IPS-15b (cell line): Measurements from ENCODE around the gene SSTR1.

Experiments
- H3K27me3 ChIP-seq: one replicate; pipeline ENCODE4 v1.6.1; 2013; ENCODE audit warnings: low read length; ENCODE audit not compliant: control insufficient read depth, insufficient read depth
- H3K36me3 ChIP-seq: one replicate; pipeline ENCODE4 v1.6.1; 2013; ENCODE audit warnings: low read length; ENCODE audit not compliant: control insufficient read depth, insufficient read depth
- H3K4me1 ChIP-seq: one replicate; pipeline ENCODE4 v1.6.1; 2013; ENCODE audit warnings: mild to moderate bottlenecking, low read length; ENCODE audit not compliant: control insufficient read depth, insufficient read depth
- H3K4me3 ChIP-seq: one replicate; pipeline ENCODE4 v1.5.1; 2013; ENCODE audit warnings: low read depth, low read length
- H3K9ac ChIP-seq: one replicate; pipeline ENCODE4 v1.6.1; 2013; ENCODE audit warnings: low read depth, mild to moderate bottlenecking, low read length
- H3K9me3 ChIP-seq: one replicate; pipeline ENCODE4 v1.6.1; 2013; ENCODE audit warnings: mild to moderate bottlenecking, low read length; ENCODE audit not compliant: control insufficient read depth, insufficient read depth

Gene SSTR1

DNA sequence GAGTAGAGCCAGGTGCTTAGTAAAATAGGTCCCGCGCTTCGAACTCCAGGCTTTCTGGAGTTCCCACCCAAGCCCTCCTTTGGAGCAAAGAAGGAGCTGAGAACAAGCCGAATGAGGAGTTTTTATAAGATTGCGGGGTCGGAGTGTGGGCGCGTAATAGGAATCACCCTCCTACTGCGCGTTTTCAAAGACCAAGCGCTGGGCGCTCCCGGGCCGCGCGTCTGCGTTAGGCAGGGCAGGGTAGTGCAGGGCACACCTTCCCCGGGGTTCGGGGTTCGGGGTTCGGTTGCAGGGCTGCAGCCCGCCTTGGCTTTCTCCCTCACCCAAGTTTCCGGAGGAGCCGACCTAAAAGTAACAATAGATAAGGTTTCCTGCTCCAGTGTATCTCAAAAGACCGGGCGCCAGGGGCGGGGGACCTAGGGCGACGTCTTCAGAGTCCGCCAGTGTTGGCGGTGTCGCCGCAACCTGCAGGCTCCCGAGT, 3.6 kb downstream of the SSTR1 start:
- peaks cover 97% of the 10 kb centered on the region for H3K27me3 ChIP-seq
- H3K4me3 ChIP-seq, result peak overlapping the region; percentile 62
- peaks cover 15% of the 10 kb centered on the region for H3K4me1 ChIP-seq
- no peaks in the 10 kb centered on the region for H3K36me3 ChIP-seq
- no peak overlapping the region for H3K9ac ChIP-seq
- H3K9me3 ChIP-seq, result no peaks in the 10 kb centered on the region

DNA sequence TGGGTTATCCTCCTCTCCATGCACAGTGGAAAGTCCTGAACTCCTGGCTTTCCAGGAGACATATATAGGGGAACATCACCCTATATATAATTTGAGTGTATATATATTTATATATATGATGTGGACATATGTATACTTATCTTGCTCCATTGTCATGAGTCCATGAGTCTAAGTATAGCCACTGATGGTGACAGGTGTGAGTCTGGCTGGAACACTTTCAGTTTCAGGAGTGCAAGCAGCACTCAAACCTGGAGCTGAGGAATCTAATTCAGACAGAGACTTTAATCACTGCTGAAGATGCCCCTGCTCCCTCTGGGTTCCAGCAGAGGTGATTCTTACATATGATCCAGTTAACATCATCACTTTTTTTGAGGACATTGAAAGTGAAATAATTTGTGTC, 4.4 kb downstream of the SSTR1 start:
- no peaks in the 10 kb centered on the region for H3K36me3 ChIP-seq

DNA sequence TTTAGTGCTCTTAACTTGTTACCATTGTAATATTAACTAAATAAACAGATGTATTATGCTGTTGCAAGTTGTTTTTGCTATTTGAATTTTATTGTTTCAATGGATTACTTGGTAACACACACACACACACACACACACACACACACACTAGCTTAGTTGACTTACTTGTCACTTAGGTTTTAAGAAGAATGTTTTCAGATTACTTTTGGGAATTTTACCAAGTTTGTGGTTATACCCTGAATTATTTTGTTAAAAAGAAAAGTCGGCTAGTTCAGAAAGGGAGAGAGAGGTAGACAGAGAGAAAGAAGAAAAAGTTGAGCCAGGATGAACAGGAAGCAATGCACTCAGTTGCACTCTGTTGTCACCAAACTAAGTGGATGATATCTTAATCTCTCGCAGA, 5.3 kb downstream of the SSTR1 start:
- Histone ChIP-seq H3K27me3 (peaks cover 97% of the 10 kb centered on the region), H3K36me3 (no peaks in the 10 kb centered on the region), H3K9ac (no peak overlapping the region), H3K9me3 (no peaks in the 10 kb centered on the region), H3K4me3 (no peak overlapping the region), H3K4me1 (peaks cover 10% of the 10 kb centered on the region)

More for the DNA sequence above, 4.4 kb downstream of the SSTR1 start:
- Histone ChIP-seq H3K9me3 (no peaks in the 10 kb centered on the region), H3K27me3 (peaks cover 97% of the 10 kb centered on the region), H3K4me3 (peak overlapping the region; percentile 62), H3K4me1 (peaks cover 15% of the 10 kb centered on the region), H3K9ac (no peak overlapping the region)

DNA sequence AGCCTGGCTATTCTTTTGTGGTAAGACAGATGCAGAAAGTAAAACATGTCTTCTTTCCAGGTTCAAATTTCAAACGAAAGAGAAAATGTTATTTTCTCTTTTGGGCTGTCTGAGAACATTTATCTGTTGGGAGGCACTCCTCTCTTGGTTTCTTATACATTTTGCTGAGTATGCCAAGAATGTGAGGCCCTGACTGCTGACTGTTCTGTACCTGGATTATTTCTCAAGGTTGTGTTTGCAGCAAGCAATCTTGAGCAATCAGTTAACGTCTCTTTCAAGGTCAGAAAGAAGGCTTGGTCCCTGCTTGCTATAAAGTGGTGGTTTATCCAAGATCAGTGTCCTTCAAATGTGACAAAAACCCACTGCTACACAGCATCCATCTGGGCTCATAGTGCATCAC, 9.8 kb downstream of the SSTR1 start:
- no peak overlapping the region for H3K9ac ChIP-seq
- H3K9me3 ChIP-seq, result no peaks in the 10 kb centered on the region
- H3K4me1 ChIP-seq, result peaks cover 14% of the 10 kb centered on the region
- no peak overlapping the region for H3K4me3 ChIP-seq
- H3K27me3 ChIP-seq, result peaks cover 77% of the 10 kb centered on the region
- no peaks in the 10 kb centered on the region for H3K36me3 ChIP-seq

DNA sequence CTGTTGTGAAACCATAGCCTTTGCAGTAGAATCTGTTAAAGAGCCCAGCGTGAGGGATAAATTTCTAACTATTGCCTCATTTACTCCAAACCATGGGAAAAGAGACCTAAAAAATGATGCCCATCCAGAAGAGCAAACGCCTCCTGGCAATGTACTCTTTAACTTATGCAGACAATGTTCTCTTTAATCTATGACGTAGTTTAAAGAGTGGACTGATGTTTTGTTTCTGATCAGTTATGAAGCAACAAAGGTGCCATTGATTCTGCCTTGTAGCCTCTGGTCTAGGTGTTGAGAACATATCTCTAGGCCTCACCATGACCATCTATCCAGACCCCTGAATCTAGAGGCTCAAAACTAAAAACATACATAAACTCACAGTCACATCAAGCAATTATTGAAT, 13.4 kb downstream of the SSTR1 start:
- H3K4me1 ChIP-seq, result peaks cover 10% of the 10 kb centered on the region
- no peak overlapping the region for H3K4me3 ChIP-seq
- H3K9me3 ChIP-seq, result no peaks in the 10 kb centered on the region
- no peaks in the 10 kb centered on the region for H3K36me3 ChIP-seq
- no peak overlapping the region for H3K9ac ChIP-seq
- H3K27me3 ChIP-seq, result peaks cover 47% of the 10 kb centered on the region

DNA sequence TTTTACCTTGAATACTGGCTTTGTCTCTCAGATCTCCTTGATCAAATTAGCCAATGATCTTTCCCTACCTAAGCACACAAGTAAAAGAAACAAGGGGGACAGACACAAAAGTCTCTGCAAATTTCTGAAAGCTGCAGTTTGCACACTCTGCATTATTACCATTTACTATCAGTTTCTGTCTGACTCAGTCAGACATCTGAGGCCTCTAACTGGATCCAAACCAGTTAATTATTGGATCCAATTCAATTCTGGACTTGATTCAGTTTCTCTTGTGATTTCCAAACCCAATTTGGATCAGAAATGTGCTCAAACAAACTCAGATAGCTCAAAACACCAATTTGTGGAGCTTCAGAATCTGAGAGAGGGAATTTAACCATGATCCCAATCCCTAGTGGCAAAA, 16.6 kb downstream of the SSTR1 start:
- Histone ChIP-seq H3K9ac (no peak overlapping the region), H3K27me3 (peaks cover 27% of the 10 kb centered on the region), H3K4me3 (no peak overlapping the region), H3K4me1 (peaks cover 10% of the 10 kb centered on the region), H3K9me3 (no peaks in the 10 kb centered on the region), H3K36me3 (no peaks in the 10 kb centered on the region)

DNA sequence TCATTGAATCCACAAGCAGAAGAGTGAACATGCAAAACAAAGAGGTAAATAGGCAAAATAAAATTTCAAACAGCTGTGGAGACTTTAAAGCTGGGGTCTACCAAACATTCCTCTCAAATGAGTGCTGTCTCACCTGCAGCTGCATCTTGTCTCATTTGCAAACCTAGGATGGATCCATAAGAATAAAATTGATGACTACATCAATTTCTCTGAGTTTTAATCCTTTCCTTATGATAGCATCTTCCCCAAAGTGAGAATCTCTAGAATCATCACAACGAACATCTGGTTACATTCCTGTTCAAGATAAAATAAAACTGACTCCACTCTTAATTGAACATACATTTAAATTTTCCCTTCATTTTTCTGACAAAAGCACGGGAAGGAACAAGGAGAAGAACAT, 18.2 kb downstream of the SSTR1 start:
- Histone ChIP-seq H3K27me3 (peaks cover 16% of the 10 kb centered on the region), H3K4me3 (no peak overlapping the region), H3K9me3 (no peaks in the 10 kb centered on the region), H3K36me3 (no peaks in the 10 kb centered on the region), H3K9ac (no peak overlapping the region), H3K4me1 (peaks cover 7% of the 10 kb centered on the region)

DNA sequence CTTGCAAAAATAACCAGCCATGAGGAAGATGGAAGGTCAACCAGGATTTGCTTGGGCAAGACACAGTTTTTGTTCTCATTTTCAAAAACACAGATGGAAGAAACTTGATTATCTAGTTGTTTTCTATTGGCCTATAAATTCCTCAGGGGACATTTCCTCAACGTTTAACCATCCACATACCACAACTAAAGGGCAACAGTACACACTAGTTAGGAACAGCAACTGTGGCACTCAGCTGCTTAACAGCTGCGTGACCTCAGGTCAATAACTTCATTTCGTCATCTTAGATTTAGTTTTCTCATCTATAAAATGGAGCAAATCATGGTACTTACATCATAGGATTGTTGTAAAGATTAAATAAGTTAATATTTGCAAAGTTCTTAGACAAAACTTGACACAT, 18.7 kb downstream of the SSTR1 start:
- Histone ChIP-seq H3K9me3 (no peaks in the 10 kb centered on the region), H3K27me3 (peaks cover 20% of the 10 kb centered on the region), H3K36me3 (no peaks in the 10 kb centered on the region), H3K9ac (no peak overlapping the region), H3K4me3 (no peak overlapping the region), H3K4me1 (peaks cover 2% of the 10 kb centered on the region)

DNA sequence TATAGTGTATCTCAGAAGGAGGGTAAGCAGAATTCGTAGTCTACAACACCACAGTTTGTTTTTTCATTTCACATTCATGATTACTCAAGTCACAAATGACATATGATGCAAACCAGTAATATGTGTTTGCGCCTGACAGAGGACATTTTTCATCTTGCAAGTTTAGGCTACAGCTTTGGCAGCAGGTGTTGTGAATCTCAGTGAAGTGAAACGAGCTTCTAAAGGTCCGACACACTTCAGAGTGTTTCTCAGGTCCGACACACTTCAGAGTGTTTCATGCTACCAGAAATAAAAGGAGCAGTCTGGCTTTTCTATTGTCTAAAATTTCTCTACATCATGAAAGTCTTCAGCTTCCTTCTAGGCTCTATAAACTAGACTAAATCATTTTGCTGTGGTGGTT, 25.5 kb downstream of the SSTR1 start:
- Histone ChIP-seq H3K9me3 (no peaks in the 10 kb centered on the region), H3K9ac (no peak overlapping the region), H3K36me3 (no peaks in the 10 kb centered on the region), H3K4me1 (no peaks in the 10 kb centered on the region), H3K4me3 (no peak overlapping the region), H3K27me3 (peaks cover 45% of the 10 kb centered on the region)

DNA sequence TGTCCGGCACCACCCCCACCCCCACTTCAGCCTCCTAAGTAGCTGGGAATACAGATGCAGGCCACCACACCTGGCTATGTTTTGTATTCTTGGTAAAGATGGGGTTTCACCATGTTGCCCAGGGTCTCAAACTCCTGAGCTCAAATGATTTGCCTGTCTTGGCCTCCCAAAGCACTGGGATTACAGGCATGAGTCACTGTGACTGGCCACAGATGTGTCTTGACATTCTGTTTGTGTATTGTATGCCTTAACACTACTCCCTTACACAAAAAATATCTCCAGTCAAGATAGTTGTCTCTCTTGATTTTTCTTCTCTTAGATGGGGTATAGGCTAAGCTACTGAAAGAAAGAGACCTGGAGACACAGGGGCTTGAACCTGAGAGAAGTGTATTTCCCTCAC, 30.6 kb downstream of the SSTR1 start:
- Histone ChIP-seq H3K4me1 (no peaks in the 10 kb centered on the region), H3K27me3 (peaks cover 61% of the 10 kb centered on the region), H3K9ac (no peak overlapping the region), H3K4me3 (no peak overlapping the region), H3K9me3 (no peaks in the 10 kb centered on the region), H3K36me3 (no peaks in the 10 kb centered on the region)

DNA sequence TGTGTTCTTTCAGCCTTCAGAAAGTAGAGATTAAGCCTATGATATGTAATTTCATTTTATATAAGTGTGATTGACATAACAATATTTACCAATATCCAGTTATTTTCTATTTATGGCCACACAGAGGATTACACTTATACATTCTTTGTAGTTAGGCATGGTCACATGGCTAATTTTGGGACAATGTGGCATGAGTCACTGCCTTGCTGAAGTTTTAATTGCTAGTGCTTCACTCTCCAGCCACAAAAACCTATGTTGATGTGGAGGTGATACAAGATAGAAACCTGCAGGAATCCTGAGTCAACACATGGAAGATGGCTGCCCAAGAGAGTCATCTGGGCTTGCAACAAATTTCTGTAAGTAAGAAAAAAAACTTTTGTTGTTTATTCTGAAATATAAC, 31.2 kb downstream of the SSTR1 start:
- Histone ChIP-seq H3K9ac (no peak overlapping the region), H3K9me3 (no peaks in the 10 kb centered on the region), H3K4me1 (no peaks in the 10 kb centered on the region), H3K36me3 (no peaks in the 10 kb centered on the region), H3K4me3 (no peak overlapping the region), H3K27me3 (peaks cover 62% of the 10 kb centered on the region)

DNA sequence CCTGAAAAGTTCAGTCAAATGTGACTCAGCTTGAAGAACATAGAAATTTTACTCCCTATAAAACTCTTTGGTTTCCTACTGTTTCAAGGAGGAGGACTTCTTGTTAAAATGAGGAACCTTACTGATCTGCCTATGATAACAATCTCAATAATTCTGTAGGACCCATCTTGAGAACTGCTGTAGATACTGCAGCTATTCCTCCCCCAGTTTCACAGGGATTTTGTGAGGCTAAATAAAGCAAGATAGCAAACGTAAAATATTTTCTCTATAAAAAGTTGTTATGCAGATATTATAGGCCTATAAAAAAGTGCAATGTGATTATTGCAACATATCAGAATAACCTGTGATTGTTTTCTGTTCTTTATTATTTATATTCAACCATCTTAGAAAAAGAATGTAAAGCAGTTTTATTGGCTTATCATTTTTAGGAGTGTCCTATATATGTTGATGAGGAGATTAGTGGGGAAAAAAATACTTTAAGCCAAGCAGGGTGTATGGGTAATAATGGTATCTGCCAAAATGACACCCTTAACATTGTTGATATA, 36.1 kb downstream of the SSTR1 start:
- Histone ChIP-seq H3K4me1 (no peaks in the 10 kb centered on the region), H3K27me3 (peaks cover 74% of the 10 kb centered on the region), H3K4me3 (no peak overlapping the region), H3K9me3 (no peaks in the 10 kb centered on the region), H3K9ac (no peak overlapping the region), H3K36me3 (no peaks in the 10 kb centered on the region)
